Smooth muscle cell of trachea (primary cell): Measurements from ENCODE around the gene MKI67. TPM values are rescaled to one million over a fixed set of nuclear protein-coding genes. Genes with fewer than 3 reads are reported as not detected.

Source experiments
- total RNA-seq: library from RNA; depleted of rRNA; stranded (reverse); fragments of >200 nt; gene quantifications from 2 replicates; pipeline ENCODE4 v1.2.1, GENCODE V29; 2014

The MKI67 gene
- total RNA-seq = 1.8 and 27.9 TPM in 2 replicates

GRCh38 chr10:128125944-128126764, at the start of gene MKI67:
MKI67 (minus strand) TSS chr10:128126423; CDS start chr10:128125667, 756 bp downstream.

Other genes with a start within 250 kb of the MKI67 start
- gene CLRN3, start 233.5 kb downstream of the MKI67 start, total RNA-seq = not detected in 2 replicates
- gene PTPRE, start 219.3 kb downstream of the MKI67 start, total RNA-seq = 0.15 and 1.7 TPM in 2 replicates